Measurements from ENCODE around the gene CLIP1. TPM values are rescaled to one million over a fixed set of nuclear protein-coding genes. Genes with fewer than 3 reads are reported as not detected.
"Not testable (repeated sequence)": the region's sequence is repeated elsewhere in the genome, so short reads cannot be mapped to it uniquely, and the experiment has no call there.

Gene CLIP1
- total and polyA plus RNA-seq, 8 donors, result 16.0 to 133 (median 75.9) TPM

DNA sequence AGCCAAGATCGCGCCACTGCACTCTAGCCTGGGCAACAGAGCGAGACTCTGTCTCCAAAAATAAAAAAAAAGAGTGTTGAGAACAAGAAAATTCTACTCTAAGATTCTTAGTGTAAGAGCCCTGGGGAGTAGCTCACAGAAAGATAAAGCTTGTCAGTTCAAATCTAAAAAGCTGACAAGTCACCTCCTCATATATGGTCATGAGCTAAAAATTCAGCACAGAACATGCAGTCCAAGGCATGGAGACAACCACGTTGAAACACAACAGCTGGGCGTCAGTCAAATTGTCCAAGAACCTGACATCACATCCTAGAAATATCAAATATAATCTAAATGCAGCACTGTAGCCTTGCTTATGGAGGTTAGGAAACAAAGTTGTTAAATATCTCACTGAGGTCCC is 47.8 kb downstream of the CLIP1 start:
- H3K36me3 ChIP-seq, result peaks cover 47 to 90% (median 86%) of the 10 kb centered on the region in 4 donors
- peaks cover 0 to 16% (median 4%) of the 10 kb centered on the region in 4 donors for H3K4me1 ChIP-seq
- TF ChIP-seq POLR2A (IDR thresholded peaks at IDR 0.05) (no peak), EP300 (IDR thresholded peaks at IDR 0.05) (peak; percentile 77), POLR2AphosphoS5 (IDR thresholded peaks at IDR 0.05) (peak in 2 of 3 donors; percentile 11 to 23)
- 72 to 85% (median 78%) methylated on average over 5 of the region's 5 CpGs for WGBS, 5 donors
- H3K27me3 ChIP-seq, result no peaks in the 10 kb centered on the region
- H3K27ac ChIP-seq, result peak overlapping the region in 3 of 5 donors; percentile 38 to 67 (median 45)
- intact Hi-C loops (cut with DNase I; ENCODE audit: low total_unique reads), result no loop called here
- no peaks in the 10 kb centered on the region for H3K9me3 ChIP-seq
- no peak overlapping the region for H3K4me3 ChIP-seq
- DNase-seq, result no peak

DNA sequence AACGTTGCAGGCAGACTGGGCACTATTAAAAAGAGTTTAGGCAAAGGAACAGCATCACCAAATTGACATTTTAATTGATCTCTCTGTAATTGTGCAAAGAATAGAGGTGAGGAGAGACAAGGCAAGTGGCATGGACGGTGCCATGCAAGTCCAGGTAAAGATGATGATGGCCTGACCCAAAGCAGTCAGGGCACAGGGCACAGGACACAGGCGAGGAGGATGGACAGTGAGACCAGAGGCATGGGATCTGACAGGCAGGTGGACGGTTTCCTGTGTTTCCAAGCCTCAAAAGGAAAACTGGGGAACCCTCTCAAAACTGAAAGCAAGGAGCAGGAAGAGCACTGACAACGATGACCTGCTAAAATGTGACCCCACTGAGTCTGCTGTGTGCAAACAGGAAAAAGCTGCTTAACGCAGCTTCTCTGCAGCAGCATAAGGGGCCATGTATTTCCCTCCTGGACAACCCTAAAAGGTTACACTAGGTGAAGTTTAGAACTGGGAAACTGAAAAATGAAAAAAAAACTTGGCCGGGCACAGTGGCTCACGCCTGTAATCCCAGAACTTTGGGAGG is 50.9 kb downstream of the CLIP1 start:
- no peak for DNase-seq
- Histone ChIP-seq H3K9me3 (no peaks in the 10 kb centered on the region), H3K4me3 (no peak overlapping the region), H3K4me1 (peaks cover 0 to 48% (median 27%) of the 10 kb centered on the region in 4 donors), H3K27ac (peak overlapping the region in 3 of 5 donors; percentile 4 to 30 (median 5)), H3K36me3 (peaks cover 16 to 60% (median 55%) of the 10 kb centered on the region in 4 donors), H3K27me3 (no peaks in the 10 kb centered on the region)
- TF ChIP-seq EP300 (IDR thresholded peaks at IDR 0.05) (no peak), POLR2AphosphoS5 (IDR thresholded peaks at IDR 0.05) (no peak), POLR2A (IDR thresholded peaks at IDR 0.05) (no peak)
- 50 to 74% (median 66%) methylated on average over 8 of the region's 8 CpGs for WGBS, 5 donors
- intact Hi-C loops (cut with DNase I; ENCODE audit: low total_unique reads), result no loop called here

GRCh38 chr12:122368361-122369073 is 54.0 kb downstream of the CLIP1 start:
- H3K27ac ChIP-seq, result peak overlapping the region in 4 of 5 donors; percentile 44 to 67 (median 56)
- peaks cover 8 to 34% (median 32%) of the 10 kb centered on the region in 4 donors for H3K36me3 ChIP-seq
- peak in 1 of 2 donors; percentile 55 for DNase-seq
- intact Hi-C loops (cut with DNase I; ENCODE audit: low total_unique reads), result no loop called here
- no peak for TF ChIP-seq POLR2A (IDR thresholded peaks at IDR 0.05)
- TF ChIP-seq EP300 (IDR thresholded peaks at IDR 0.05), result no peak
- TF ChIP-seq, protein P1, sequence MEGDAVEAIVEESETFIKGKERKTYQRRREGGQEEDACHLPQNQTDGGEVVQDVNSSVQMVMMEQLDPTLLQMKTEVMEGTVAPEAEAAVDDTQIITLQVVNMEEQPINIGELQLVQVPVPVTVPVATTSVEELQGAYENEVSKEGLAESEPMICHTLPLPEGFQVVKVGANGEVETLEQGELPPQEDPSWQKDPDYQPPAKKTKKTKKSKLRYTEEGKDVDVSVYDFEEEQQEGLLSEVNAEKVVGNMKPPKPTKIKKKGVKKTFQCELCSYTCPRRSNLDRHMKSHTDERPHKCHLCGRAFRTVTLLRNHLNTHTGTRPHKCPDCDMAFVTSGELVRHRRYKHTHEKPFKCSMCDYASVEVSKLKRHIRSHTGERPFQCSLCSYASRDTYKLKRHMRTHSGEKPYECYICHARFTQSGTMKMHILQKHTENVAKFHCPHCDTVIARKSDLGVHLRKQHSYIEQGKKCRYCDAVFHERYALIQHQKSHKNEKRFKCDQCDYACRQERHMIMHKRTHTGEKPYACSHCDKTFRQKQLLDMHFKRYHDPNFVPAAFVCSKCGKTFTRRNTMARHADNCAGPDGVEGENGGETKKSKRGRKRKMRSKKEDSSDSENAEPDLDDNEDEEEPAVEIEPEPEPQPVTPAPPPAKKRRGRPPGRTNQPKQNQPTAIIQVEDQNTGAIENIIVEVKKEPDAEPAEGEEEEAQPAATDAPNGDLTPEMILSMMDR (IDR thresholded peaks at IDR 0.05), result no peak
- no peak for TF ChIP-seq POLR2AphosphoS5 (IDR thresholded peaks at IDR 0.05)
- WGBS, 5 donors, result 46 to 63% (median 52%) methylated on average over 10 of the region's 10 CpGs
- H3K9me3 ChIP-seq, result no peaks in the 10 kb centered on the region
- H3K4me1 ChIP-seq, result peaks cover 0 to 62% (median 31%) of the 10 kb centered on the region in 4 donors
- no peaks in the 10 kb centered on the region for H3K27me3 ChIP-seq
- no peak overlapping the region for H3K4me3 ChIP-seq

DNA sequence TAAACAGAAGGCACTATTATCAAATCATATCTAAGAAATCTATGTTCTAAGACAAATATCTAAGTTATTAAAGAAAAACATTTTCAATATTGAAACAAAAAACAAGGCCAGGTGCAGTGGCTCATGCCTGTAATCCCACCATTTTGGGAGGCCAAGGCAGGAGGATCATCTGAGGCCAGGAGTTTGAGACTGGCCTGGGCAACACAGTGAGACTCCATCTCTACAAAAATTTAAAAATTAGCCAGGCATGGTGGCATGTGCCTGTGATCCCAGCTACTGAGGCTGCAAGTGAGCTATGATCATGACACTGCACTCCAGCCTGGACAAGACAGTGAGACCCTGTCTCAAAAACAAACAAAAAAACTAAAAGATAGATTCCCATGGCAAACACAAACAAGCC is 54.8 kb downstream of the CLIP1 start:
- H3K27me3 ChIP-seq; DNase-seq; intact Hi-C loops (cut with DNase I; ENCODE audit: low total_unique reads); H3K9me3 ChIP-seq; H3K4me3 ChIP-seq: not testable (repeated sequence)
- peaks cover 14 to 36% (median 33%) of the 10 kb centered on the region in 4 donors for H3K36me3 ChIP-seq
- peaks cover 0 to 62% (median 31%) of the 10 kb centered on the region in 4 donors for H3K4me1 ChIP-seq
- H3K27ac ChIP-seq, result peak overlapping the region in 4 of 5 donors; percentile 5 to 67 (median 52)

DNA sequence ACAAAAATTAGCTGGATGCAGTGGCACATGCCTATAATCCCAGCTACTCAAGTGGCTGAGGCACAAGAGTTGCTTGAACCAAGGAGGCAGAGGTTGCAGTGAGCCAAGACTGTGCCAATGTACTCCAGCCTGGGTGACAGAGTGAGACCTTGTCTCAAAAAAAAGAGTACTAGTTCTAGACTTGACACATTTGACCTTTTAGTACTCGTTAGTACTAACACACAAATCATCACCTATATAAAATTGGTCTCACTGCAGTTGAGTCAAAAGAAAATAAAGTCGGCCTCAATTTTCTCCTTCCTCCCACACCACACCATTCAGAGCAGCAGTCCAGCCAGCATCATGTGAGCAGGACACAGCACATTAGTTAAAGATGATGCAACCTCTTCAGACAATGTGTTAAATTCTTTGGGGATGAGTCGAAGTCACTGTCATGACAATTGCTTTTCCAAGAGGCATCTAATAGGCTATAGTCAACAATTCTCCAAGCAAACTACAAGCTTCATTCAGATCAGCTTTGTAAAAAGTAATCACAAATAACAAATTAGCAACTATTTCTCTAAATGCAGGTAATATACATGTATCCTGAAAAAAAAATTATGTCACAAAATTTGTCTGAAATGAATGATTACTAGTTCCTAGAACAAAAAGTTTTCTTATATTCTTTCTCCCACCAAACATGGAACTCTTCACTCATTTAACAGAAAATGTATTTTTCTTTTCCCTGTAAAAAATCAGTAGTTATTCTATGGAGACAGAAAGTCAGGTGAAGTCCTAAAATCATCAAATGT is 55.6 kb downstream of the CLIP1 start:
- no peaks in the 10 kb centered on the region for H3K27me3 ChIP-seq
- no peaks in the 10 kb centered on the region for H3K9me3 ChIP-seq
- DNase-seq, result peak in 1 of 2 donors; percentile 41
- WGBS, 5 donors, result 51 to 80% (median 58%) methylated on average over 3 of the region's 3 CpGs
- no peak overlapping the region for H3K4me3 ChIP-seq
- TF ChIP-seq POLR2A (IDR thresholded peaks at IDR 0.05) (no peak), POLR2AphosphoS5 (IDR thresholded peaks at IDR 0.05) (peak in 2 of 3 donors; percentile 41 to 43)
- intact Hi-C loops (cut with DNase I; ENCODE audit: low total_unique reads), result no loop called here
- H3K27ac ChIP-seq, result peak overlapping the region in 4 of 5 donors; percentile 15 to 64 (median 50)
- H3K4me1 ChIP-seq, result peaks cover 0 to 62% (median 31%) of the 10 kb centered on the region in 4 donors
- peaks cover 10 to 32% (median 30%) of the 10 kb centered on the region in 4 donors for H3K36me3 ChIP-seq

GRCh38 chr12:122365226-122365625 is 57.2 kb downstream of the CLIP1 start:
- H3K4me3 ChIP-seq; H3K9me3 ChIP-seq; H3K27me3 ChIP-seq; intact Hi-C loops (cut with DNase I; ENCODE audit: low total_unique reads); H3K27ac ChIP-seq; DNase-seq: not testable (repeated sequence)
- peaks cover 15 to 40% (median 36%) of the 10 kb centered on the region in 4 donors for H3K36me3 ChIP-seq
- peaks cover 0 to 51% (median 28%) of the 10 kb centered on the region in 4 donors for H3K4me1 ChIP-seq
- WGBS, 5 donors, result 59 to 70% (median 63%) methylated on average over 5 of the region's 5 CpGs
